PC-3 (cell line): ENCODE results near the gene OR9G1. TPM values are rescaled to one million over a fixed set of nuclear protein-coding genes. Genes with fewer than 3 reads are reported as not detected.

Experiments
- ATAC-seq: fragments of 200-7000 bp; cut with Tn5 transposase; 2 replicates; pipeline ENCODE4 v1.9.1; 2020; ENCODE audit warnings: mild to moderate bottlenecking, moderate library complexity
- BruUV-seq: library from RNA; stranded (reverse); fragments of 400-500 nt; replicated peaks from 2 replicates; lab custom pipeline; 2021; lab: Mats Ljungman, UMichigan
- CTCF ChIA-PET: fragments of 300-600 bp; sonication (Branson Sonifier 250); formaldehyde crosslinking; loops from one replicate; lab custom pipeline; 2022; ENCODE audit warnings: antibody characterized with exemption; lab: Charles Lee
- POLR2A ChIA-PET: fragments of 300-600 bp; sonication (Branson Sonifier 250); formaldehyde crosslinking; loops from one replicate; lab custom pipeline; 2022; ENCODE audit warnings: antibody characterized with exemption; ENCODE audit not compliant: unreplicated experiment; lab: Charles Lee
- DNase-seq: peaks from one replicate; pipeline ENCODE4 v3.0.0-alpha.2; 2015
- H2AFZ ChIP-seq: fragments of 300-600 bp; sonication (generic); 2 replicates; pipeline ENCODE4 v1.6.0; 2016; ENCODE audit warnings: antibody characterized with exemption, low read length
- H3F3A ChIP-seq: fragments of 300-600 bp; sonication (generic); one replicate; pipeline ENCODE4 v1.6.0; 2017; ENCODE audit warnings: antibody characterized with exemption, low read length, control low read depth, mild to moderate bottlenecking; ENCODE audit not compliant: unreplicated experiment
- H3K27ac ChIP-seq: fragments of 300-600 bp; sonication (generic); 2 replicates; pipeline ENCODE4 v1.5.1; 2016; ENCODE audit warnings: mild to moderate bottlenecking, low read length
- H3K27me3 ChIP-seq: fragments of 300-600 bp; sonication (generic); 2 replicates; pipeline ENCODE4 v1.6.1; 2016; ENCODE audit warnings: low read length, mixed read lengths
- H3K36me3 ChIP-seq: fragments of 300-600 bp; sonication (generic); 2 replicates; pipeline ENCODE4 v1.6.1; 2016; ENCODE audit warnings: low read depth, mixed run types, low read length, mixed read lengths
- H3K4me1 ChIP-seq: fragments of 300-600 bp; sonication (generic); 2 replicates; pipeline ENCODE4 v1.5.1; 2016; ENCODE audit warnings: low read length; ENCODE audit not compliant: insufficient read depth
- H3K4me2 ChIP-seq: fragments of 300-600 bp; sonication (generic); 2 replicates; pipeline ENCODE4 v1.6.0; 2016; ENCODE audit warnings: low read length
- H3K4me3 ChIP-seq: fragments of 300-600 bp; sonication (generic); 2 replicates; pipeline ENCODE4 v1.5.1; 2016; ENCODE audit warnings: mild to moderate bottlenecking, low read length, mixed read lengths
- H3K79me2 ChIP-seq: fragments of 300-600 bp; sonication (generic); 2 replicates; pipeline ENCODE4 v1.6.1; 2017; ENCODE audit warnings: low read length, mixed read lengths
- H3K9ac ChIP-seq: fragments of 300-600 bp; sonication (generic); 2 replicates; pipeline ENCODE4 v1.6.0; 2016; ENCODE audit warnings: mild to moderate bottlenecking, low read length
- H3K9me2 ChIP-seq: fragments of 300-600 bp; sonication (generic); replicated peaks from 2 replicates; pipeline ENCODE4 v1.6.1; 2016; ENCODE audit warnings: mixed run types, low read length, mixed read lengths
- H3K9me3 ChIP-seq: fragments of 300-600 bp; sonication (generic); 2 replicates; pipeline ENCODE4 v1.6.1; 2016; ENCODE audit warnings: low read length, mixed read lengths
- H4K20me1 ChIP-seq: fragments of 300-600 bp; sonication (generic); 2 replicates; pipeline ENCODE4 v1.6.1; 2016; ENCODE audit warnings: low read length, mixed read lengths
- CTCF ChIP-seq: fragments of 300-600 bp; sonication (generic); conservative IDR thresholded peaks from 2 replicates; pipeline ENCODE4 v1.5.1; 2017; ENCODE audit warnings: antibody characterized with exemption, low read depth, mild to moderate bottlenecking, low read length
- EZH2 ChIP-seq: fragments of 300-600 bp; sonication (generic); IDR thresholded peaks from one replicate; pipeline ENCODE4 v1.6.1; 2017; ENCODE audit warnings: antibody characterized with exemption, mild to moderate bottlenecking, low read length; ENCODE audit not compliant: unreplicated experiment
- EZH2phosphoT487 ChIP-seq: fragments of 300-600 bp; sonication (generic); IDR thresholded peaks from 2 replicates; pipeline ENCODE4 v1.6.1; 2018; ENCODE audit warnings: mild to moderate bottlenecking, antibody characterized with exemption, low read length, borderline replicate concordance
- intact Hi-C: fragments of 100-400 bp; cut with micrococcal nuclease; formaldehyde crosslinking; loops from 2 replicates; pipeline ENCODE4 v1.9.0; 2023
- total RNA-seq: library from RNA; depleted of rRNA; stranded (reverse); fragments of >200 nt; gene quantifications from 2 replicates; pipeline ENCODE4 v1.2.3, GENCODE V29; 2014

The OR9G1 gene
- total RNA-seq, 1 experiment from 2014 or later, result not detected

GRCh38 chr11:56740886-56741285 is 42.0 kb downstream of the OR9G1 start:
- TF ChIP-seq EZH2phosphoT487 (no peak), CTCF (no peak), EZH2 (no peak)
- Histone ChIP-seq H3K4me3 (no peak overlapping the region), H3K79me2 (no peaks in the 10 kb centered on the region), H2AFZ (no peak overlapping the region), H3F3A (no peaks in the 10 kb centered on the region), H3K9me3 (peaks cover 7% of the 10 kb centered on the region; the same call in 1 of the 2 replicates), H3K4me2 (no peak overlapping the region), H3K36me3 (no peaks in the 10 kb centered on the region), H3K27ac (no peak overlapping the region), H3K9me2 (no peaks in the 10 kb centered on the region), H3K27me3 (no peaks in the 10 kb centered on the region), H3K9ac (no peak overlapping the region), H4K20me1 (no peaks in the 10 kb centered on the region), H3K4me1 (no peaks in the 10 kb centered on the region)
- CTCF ChIA-PET, result no interaction called here
- intact Hi-C loops, result no loop called here
- no TSS peak for BruUV-seq
- ATAC-seq (no peak), DNase-seq (no peak)
- POLR2A ChIA-PET, result no interaction called here

GRCh38 chr11:56748597-56748996 is 49.7 kb downstream of the OR9G1 start, which contains the start of gene OR9G4:
Gene OR9G4, minus strand, starts transcription at chr11:56748697. Its CDS starts 4,931 bp downstream, at chr11:56743766.
- H3K9me3 ChIP-seq, result peaks cover 12% of the 10 kb centered on the region
- H3F3A ChIP-seq, result no peaks in the 10 kb centered on the region
- ATAC-seq (no peak), DNase-seq (no peak)
- no peak within 1 kb of the TSS for H3K9ac ChIP-seq
- H3K4me2 ChIP-seq, result no peak within 1 kb of the TSS
- CTCF ChIA-PET, result no interaction called here
- no TSS peak for BruUV-seq
- no peak within 1 kb of the TSS for H2AFZ ChIP-seq
- no peaks in the 10 kb centered on the region for H3K79me2 ChIP-seq
- no peaks in the 10 kb centered on the region for H3K4me1 ChIP-seq
- intact Hi-C loops, result no loop called here
- POLR2A ChIA-PET, result no interaction called here
- H3K36me3 ChIP-seq, result no peaks in the 10 kb centered on the region
- TF ChIP-seq CTCF (no peak), EZH2 (no peak), EZH2phosphoT487 (no peak)
- no peaks in the 10 kb centered on the region for H3K9me2 ChIP-seq
- H4K20me1 ChIP-seq, result no peaks in the 10 kb centered on the region
- H3K4me3 ChIP-seq, result no peak within 1 kb of the TSS
- no peak within 1 kb of the TSS for H3K27ac ChIP-seq
- peaks cover 4% of the 10 kb centered on the region; the same call in 1 of the 2 replicates for H3K27me3 ChIP-seq

- H3K4me1 ChIP-seq, result no peaks in the 10 kb centered on the region
- H3K9me2 ChIP-seq, result no peaks in the 10 kb centered on the region
- no peaks in the 10 kb centered on the region for H4K20me1 ChIP-seq
- ChIA-PET CTCF (no interaction called here), POLR2A (no interaction called here)
- H3F3A ChIP-seq, result no peaks in the 10 kb centered on the region
- no peak overlapping the region for H3K4me3 ChIP-seq
- H3K79me2 ChIP-seq, result no peaks in the 10 kb centered on the region
- ATAC-seq (no peak), DNase-seq (no peak)
- no TSS peak for BruUV-seq
- H3K27ac ChIP-seq, result no peak overlapping the region
- no peak for TF ChIP-seq EZH2phosphoT487
- TF ChIP-seq CTCF, result no peak
- no peak for TF ChIP-seq EZH2
- no peak overlapping the region for H3K4me2 ChIP-seq
- H3K9me3 ChIP-seq, result peaks cover 12% of the 10 kb centered on the region
- H3K36me3 ChIP-seq, result no peaks in the 10 kb centered on the region
- peaks cover 4% of the 10 kb centered on the region; the same call in 1 of the 2 replicates for H3K27me3 ChIP-seq
- H3K9ac ChIP-seq, result no peak overlapping the region
- intact Hi-C loops, result no loop called here
- H2AFZ ChIP-seq, result no peak overlapping the region
Measured at GRCh38 chr11:56750190-56750589, 51.3 kb downstream of the OR9G1 start.
